Neuronal stem cell (in vitro differentiated cells): ENCODE measurements around the gene TMEM37.

ENCODE experiments used
- DNase-seq: peaks from one replicate; pipeline ENCODE4 v3.0.0-alpha.2; 2013; ENCODE audit warnings: low spot score
- H2AFZ ChIP-seq: one replicate; pipeline ENCODE4 v1.6.1; 2013; ENCODE audit warnings: mild to moderate bottlenecking, low read length, inconsistent platforms
- H2AK5ac ChIP-seq: 2 replicates; pipeline ENCODE4 v1.6.1; 2013; ENCODE audit warnings: low read depth, mild to moderate bottlenecking, inconsistent platforms, low read length, moderate library complexity, mixed read lengths
- H2BK120ac ChIP-seq: 2 replicates; pipeline ENCODE4 v1.6.1; 2013; ENCODE audit warnings: low read depth, mild to moderate bottlenecking, inconsistent platforms, low read length, moderate library complexity, mixed read lengths
- H2BK12ac ChIP-seq: one replicate; pipeline ENCODE4 v1.6.1; 2013; ENCODE audit warnings: low read length, inconsistent platforms
- H2BK15ac ChIP-seq: 2 replicates; pipeline ENCODE4 v1.6.1; 2013; ENCODE audit warnings: mild to moderate bottlenecking, low read length, inconsistent platforms, mixed read lengths
- H2BK5ac ChIP-seq: one replicate; pipeline ENCODE4 v1.6.1; 2013; ENCODE audit warnings: inconsistent platforms, mild to moderate bottlenecking, low read length, moderate library complexity
- H3K14ac ChIP-seq: one replicate; pipeline ENCODE4 v1.6.1; 2013; ENCODE audit warnings: low read length, inconsistent platforms
- H3K18ac ChIP-seq: 2 replicates; pipeline ENCODE4 v1.6.1; 2013; ENCODE audit warnings: low read length, inconsistent platforms
- H3K23ac ChIP-seq: 2 replicates; pipeline ENCODE4 v1.6.1; 2013; ENCODE audit warnings: low read depth, mild to moderate bottlenecking, mixed read lengths, low read length, inconsistent platforms; ENCODE audit not compliant: poor library complexity
- H3K27ac ChIP-seq: replicated peaks from 3 replicates; pipeline ENCODE4 v1.5.1; 2013; ENCODE audit warnings: low read length, inconsistent platforms
- H3K27me3 ChIP-seq, 3 experiments: 2 replicates each; pipeline ENCODE4 v1.6.1; 2013; ENCODE audit warnings: low read length in 3 of 3, mild to moderate bottlenecking in 2 of 3, inconsistent platforms in 1 of 3, low read depth in 1 of 3, mixed read lengths in 1 of 3, moderate library complexity in 1 of 3; ENCODE audit not compliant: control insufficient read depth in 3 of 3, insufficient read depth in 3 of 3
- H3K36me3 ChIP-seq, 2 donors: replicated peaks in 1 of 2; 2 replicates each; pipeline ENCODE4 v1.6.1; 2013; ENCODE audit warnings: low read length in 2 of 2; ENCODE audit not compliant: control insufficient read depth in 2 of 2, insufficient read depth in 2 of 2
- H3K4ac ChIP-seq: 2 replicates; pipeline ENCODE4 v1.6.1; 2013; ENCODE audit warnings: inconsistent platforms, mild to moderate bottlenecking, low read length, moderate library complexity
- H3K4me1 ChIP-seq, 2 donors: 1 replicate in 1 of 2; 2 replicates in 1 of 2; pipeline ENCODE4 v1.6.1; 2013; ENCODE audit warnings: low read length in 2 of 2, low read depth in 1 of 2; ENCODE audit not compliant: control insufficient read depth in 2 of 2, insufficient read depth in 1 of 2
- H3K4me2 ChIP-seq: one replicate; pipeline ENCODE4 v1.6.1; 2013; ENCODE audit warnings: mild to moderate bottlenecking, low read length, inconsistent platforms; ENCODE audit not compliant: insufficient read depth, poor library complexity, severe bottlenecking
- H3K4me3 ChIP-seq, 2 donors: 2 replicates each; pipeline ENCODE4 v1.5.1; 2013; ENCODE audit warnings: low read length in 2 of 2, mild to moderate bottlenecking in 2 of 2, inconsistent platforms in 1 of 2, moderate library complexity in 1 of 2
- H3K79me1 ChIP-seq: one replicate; pipeline ENCODE4 v1.6.1; 2013; ENCODE audit warnings: low read depth, mild to moderate bottlenecking, inconsistent platforms, low read length, moderate library complexity
- H3K9ac ChIP-seq: one replicate; pipeline ENCODE4 v1.6.1; 2013; ENCODE audit warnings: mild to moderate bottlenecking, low read depth, low read length, inconsistent platforms; ENCODE audit not compliant: poor library complexity
- H3K9me3 ChIP-seq, 2 donors: replicated peaks in 1 of 2; 2 replicates each; pipeline versions ENCODE3 to v1.6.1; 2013; ENCODE audit warnings: low read length in 2 of 2, mild to moderate bottlenecking in 2 of 2, inconsistent platforms in 1 of 2, low read depth in 1 of 2, mixed read lengths in 1 of 2, moderate library complexity in 1 of 2; ENCODE audit not compliant: control insufficient read depth in 2 of 2, insufficient read depth in 1 of 2
- H4K8ac ChIP-seq: one replicate; pipeline ENCODE4 v1.6.1; 2013; ENCODE audit warnings: low read depth, mild to moderate bottlenecking, inconsistent platforms, low read length, moderate library complexity
- H4K91ac ChIP-seq: one replicate; pipeline ENCODE4 v1.6.1; 2013; ENCODE audit warnings: low read length, low read depth, mild to moderate bottlenecking, inconsistent platforms; ENCODE audit not compliant: poor library complexity
- WGBS, 2 donors: extraction: QIAGEN DNeasy Blood & Tissue Kit; methylation state at CpG; one replicate each; pipeline ENCODE4 v1.1.7; 2013; ENCODE audit warnings: missing lambda C conversion rate in 2 of 2, mixed read lengths in 1 of 2; ENCODE audit not compliant: insufficient read length in 2 of 2, insufficient replicate concordance in 1 of 2; ENCODE audit errors: extremely low coverage in 2 of 2; 5-methylcytosine and 5-hydroxymethylcytosine counted together

The TMEM37 gene

DNA sequence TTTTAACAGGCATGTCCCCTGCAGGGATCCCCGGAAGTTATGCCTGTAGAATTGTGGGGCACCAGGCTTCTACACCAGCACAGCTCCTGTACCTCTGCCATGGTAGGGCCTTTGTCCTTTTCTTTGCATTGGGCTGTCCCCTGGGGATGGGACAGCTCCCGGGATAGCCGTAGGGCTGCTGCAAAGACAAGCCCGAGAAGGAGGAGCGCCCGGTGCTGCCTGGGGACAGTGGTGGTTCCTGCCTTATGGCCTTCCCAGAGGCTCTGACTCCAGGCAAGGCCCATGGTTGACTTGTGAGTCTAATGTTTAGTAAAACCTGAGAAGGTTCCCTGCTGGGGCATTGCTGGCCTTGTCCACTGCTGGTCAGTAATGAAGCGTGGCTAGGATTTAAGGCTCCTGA lies 30.9 kb downstream of the TMEM37 start:
- no peak overlapping the region for H3K4me2 ChIP-seq
- H2AFZ ChIP-seq, result no peak overlapping the region
- no peak for DNase-seq
- peak overlapping the region; percentile 18 for H3K18ac ChIP-seq
- no peak overlapping the region for H2AK5ac ChIP-seq
- H3K36me3 ChIP-seq, result no peaks in the 10 kb centered on the region
- H2BK12ac ChIP-seq, result no peak overlapping the region
- H4K8ac ChIP-seq, result no peak overlapping the region
- H3K4me1 ChIP-seq, result no peaks in the 10 kb centered on the region
- no peak overlapping the region for H3K23ac ChIP-seq
- WGBS, 2 donors, result no CpG with 5 or more reads among the region's 7 CpGs
- no peak overlapping the region for H2BK120ac ChIP-seq
- no peaks in the 10 kb centered on the region for H3K79me1 ChIP-seq
- no peaks in the 10 kb centered on the region for H3K27me3 ChIP-seq
- no peaks in the 10 kb centered on the region for H3K9me3 ChIP-seq
- no peak overlapping the region for H3K14ac ChIP-seq
- H3K9ac ChIP-seq, result no peak overlapping the region
- no peak overlapping the region for H2BK5ac ChIP-seq
- H3K27ac ChIP-seq, result no peak overlapping the region
- H2BK15ac ChIP-seq, result no peak overlapping the region
- no peak overlapping the region for H3K4ac ChIP-seq
- H3K4me3 ChIP-seq, result no peak overlapping the region
- H4K91ac ChIP-seq, result no peak overlapping the region

DNA sequence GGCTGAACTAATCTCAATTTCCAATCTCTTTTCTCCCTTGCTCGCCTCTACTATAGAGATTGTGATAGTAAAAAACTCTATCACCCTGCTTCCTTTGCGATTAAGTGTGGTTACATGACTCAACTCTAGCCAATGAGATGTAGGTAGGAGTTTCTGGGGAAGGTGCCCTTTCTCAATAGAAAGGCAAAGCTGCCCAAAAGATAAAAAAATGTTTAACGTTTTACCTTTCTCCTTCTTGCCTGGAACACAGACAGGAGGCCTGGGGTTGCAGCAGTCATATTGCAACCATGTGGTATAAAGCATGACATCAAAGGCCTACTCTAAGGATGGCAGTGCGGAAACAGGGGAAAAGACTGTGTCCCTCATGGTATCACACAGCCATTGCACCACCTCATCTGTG lies 31.5 kb downstream of the TMEM37 start:
- H3K9me3 ChIP-seq, result no peaks in the 10 kb centered on the region
- H3K4me1 ChIP-seq, result no peaks in the 10 kb centered on the region
- no peak for DNase-seq
- no peaks in the 10 kb centered on the region for H3K27me3 ChIP-seq
- no peak overlapping the region for H2BK12ac ChIP-seq
- H2AK5ac ChIP-seq, result no peak overlapping the region
- no CpG with 5 or more reads among the region's 4 CpGs for WGBS, 2 donors
- H3K9ac ChIP-seq, result no peak overlapping the region
- no peak overlapping the region for H3K4ac ChIP-seq
- no peak overlapping the region for H2BK5ac ChIP-seq
- no peak overlapping the region for H4K91ac ChIP-seq
- H4K8ac ChIP-seq, result no peak overlapping the region
- H3K23ac ChIP-seq, result no peak overlapping the region
- no peak overlapping the region for H3K4me3 ChIP-seq
- no peak overlapping the region for H2AFZ ChIP-seq
- H3K4me2 ChIP-seq, result no peak overlapping the region
- no peaks in the 10 kb centered on the region for H3K36me3 ChIP-seq
- no peak overlapping the region for H2BK120ac ChIP-seq
- no peak overlapping the region for H3K18ac ChIP-seq
- H3K27ac ChIP-seq, result no peak overlapping the region
- H3K14ac ChIP-seq, result no peak overlapping the region
- H2BK15ac ChIP-seq, result no peak overlapping the region
- H3K79me1 ChIP-seq, result no peaks in the 10 kb centered on the region

DNA sequence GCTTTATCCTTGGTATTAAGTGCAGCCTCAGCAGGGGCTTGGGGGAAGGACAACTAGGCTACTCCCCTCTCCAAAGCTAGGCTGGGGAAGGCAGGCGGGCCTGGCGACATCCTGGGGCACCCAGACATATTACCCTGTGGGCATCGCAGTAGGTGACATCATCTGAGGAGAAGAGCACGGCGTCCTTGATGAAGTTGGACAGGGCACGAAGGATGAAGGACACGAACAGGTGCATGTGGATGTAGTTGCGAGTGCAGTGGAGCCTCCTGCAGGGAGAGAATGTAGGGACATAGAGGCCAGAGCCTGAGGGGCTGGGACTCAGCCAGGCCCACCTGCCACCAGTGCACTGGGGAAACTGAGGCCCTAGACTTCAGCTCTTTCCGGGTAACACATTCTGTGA lies 32.3 kb downstream of the TMEM37 start:
- H3K4me3 ChIP-seq, result no peak overlapping the region
- no peak overlapping the region for H3K23ac ChIP-seq
- no CpG with 5 or more reads among the region's 9 CpGs for WGBS, 2 donors

DNA sequence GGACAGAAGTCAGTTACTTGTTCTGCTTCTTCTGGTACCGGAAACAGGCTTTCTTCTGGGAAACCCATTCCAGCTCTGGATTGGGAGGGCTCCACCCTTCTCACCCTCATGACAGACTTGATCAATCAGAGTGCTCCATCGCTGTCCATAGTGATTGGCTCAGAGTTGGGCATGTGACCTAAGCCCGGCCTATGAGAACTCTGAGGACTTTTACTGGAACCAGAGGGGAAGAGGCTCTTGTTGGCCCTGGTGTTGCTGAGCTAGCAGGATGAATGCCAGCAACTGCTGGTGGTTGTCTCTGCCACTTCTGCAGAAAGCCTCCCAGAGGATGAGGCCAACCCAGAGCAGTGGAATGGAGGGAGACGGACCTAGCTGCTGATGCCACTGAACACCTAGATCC lies 33.3 kb downstream of the TMEM37 start:
- Histone ChIP-seq H2BK5ac (no peak overlapping the region), H3K79me1 (no peaks in the 10 kb centered on the region), H3K14ac (no peak overlapping the region), H2BK15ac (no peak overlapping the region), H2BK12ac (no peak overlapping the region), H2AK5ac (no peak overlapping the region), H3K4ac (no peak overlapping the region), H3K23ac (no peak overlapping the region), H4K8ac (no peak overlapping the region), H3K18ac (no peak overlapping the region), H3K4me1 (no peaks in the 10 kb centered on the region), H3K9me3 (no peaks in the 10 kb centered on the region), H2BK120ac (no peak overlapping the region), H2AFZ (no peak overlapping the region), H3K27ac (no peak overlapping the region), H3K4me3 (peak overlapping the region in 1 of 2 donors; percentile 62), H4K91ac (no peak overlapping the region), H3K4me2 (no peak overlapping the region), H3K36me3 (no peaks in the 10 kb centered on the region), H3K27me3 (no peaks in the 10 kb centered on the region), H3K9ac (no peak overlapping the region)
- DNase-seq, result no peak
- WGBS, 2 donors, result no CpG with 5 or more reads among the region's 4 CpGs

More for the DNA sequence above, 32.3 kb downstream of the TMEM37 start:
- Histone ChIP-seq H4K8ac (no peak overlapping the region), H3K4me2 (no peak overlapping the region), H2BK15ac (no peak overlapping the region), H3K36me3 (no peaks in the 10 kb centered on the region), H2BK12ac (no peak overlapping the region), H3K4ac (no peak overlapping the region), H3K79me1 (no peaks in the 10 kb centered on the region), H3K9ac (no peak overlapping the region), H3K14ac (no peak overlapping the region), H3K27me3 (no peaks in the 10 kb centered on the region), H2AFZ (no peak overlapping the region), H2BK120ac (no peak overlapping the region), H3K27ac (no peak overlapping the region), H3K9me3 (no peaks in the 10 kb centered on the region), H2AK5ac (no peak overlapping the region), H3K18ac (no peak overlapping the region), H3K4me1 (no peaks in the 10 kb centered on the region), H2BK5ac (no peak overlapping the region), H4K91ac (no peak overlapping the region)
- DNase-seq, result no peak
